ENCODE measurements around the gene ADAM10. TPM values are rescaled to one million over a fixed set of nuclear protein-coding genes. Genes with fewer than 3 reads are reported as not detected.
A peak's percentile ranks its signal among the peaks of the same experiment; 100 is the strongest.

The ADAM10 gene
- total and polyA plus RNA-seq, 8 donors, result 5.8 to 159 (median 17.2) TPM

DNA sequence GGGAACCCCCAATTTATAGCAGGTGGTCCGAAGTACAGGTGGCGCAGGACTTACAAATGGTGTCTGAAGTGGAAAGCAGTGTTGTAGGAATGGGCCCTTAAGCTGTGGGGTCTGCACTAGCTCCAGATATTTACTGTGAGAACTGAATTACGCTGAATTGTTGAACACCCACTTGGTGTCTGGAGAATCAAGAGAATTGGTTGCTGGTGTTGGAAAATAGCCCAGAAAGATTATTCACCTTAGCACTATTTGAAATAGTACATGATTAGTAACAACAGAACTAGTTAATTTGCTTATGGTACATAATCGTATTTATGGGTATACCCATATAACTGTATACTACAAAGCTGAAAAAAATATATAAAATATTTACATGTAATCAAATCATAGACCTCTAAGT is 64.8 kb downstream of the ADAM10 start:
- H3K27ac ChIP-seq, result no peak overlapping the region
- peaks cover 0 to 3% (median 0%) of the 10 kb centered on the region in 4 donors for H3K36me3 ChIP-seq
- TF ChIP-seq POLR2A (IDR thresholded peaks at IDR 0.05), result no peak
- TF ChIP-seq POLR2AphosphoS5 (IDR thresholded peaks at IDR 0.05), result no peak
- TF ChIP-seq, protein P1, sequence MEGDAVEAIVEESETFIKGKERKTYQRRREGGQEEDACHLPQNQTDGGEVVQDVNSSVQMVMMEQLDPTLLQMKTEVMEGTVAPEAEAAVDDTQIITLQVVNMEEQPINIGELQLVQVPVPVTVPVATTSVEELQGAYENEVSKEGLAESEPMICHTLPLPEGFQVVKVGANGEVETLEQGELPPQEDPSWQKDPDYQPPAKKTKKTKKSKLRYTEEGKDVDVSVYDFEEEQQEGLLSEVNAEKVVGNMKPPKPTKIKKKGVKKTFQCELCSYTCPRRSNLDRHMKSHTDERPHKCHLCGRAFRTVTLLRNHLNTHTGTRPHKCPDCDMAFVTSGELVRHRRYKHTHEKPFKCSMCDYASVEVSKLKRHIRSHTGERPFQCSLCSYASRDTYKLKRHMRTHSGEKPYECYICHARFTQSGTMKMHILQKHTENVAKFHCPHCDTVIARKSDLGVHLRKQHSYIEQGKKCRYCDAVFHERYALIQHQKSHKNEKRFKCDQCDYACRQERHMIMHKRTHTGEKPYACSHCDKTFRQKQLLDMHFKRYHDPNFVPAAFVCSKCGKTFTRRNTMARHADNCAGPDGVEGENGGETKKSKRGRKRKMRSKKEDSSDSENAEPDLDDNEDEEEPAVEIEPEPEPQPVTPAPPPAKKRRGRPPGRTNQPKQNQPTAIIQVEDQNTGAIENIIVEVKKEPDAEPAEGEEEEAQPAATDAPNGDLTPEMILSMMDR (IDR thresholded peaks at IDR 0.05), result no peak
- TF ChIP-seq EP300 (IDR thresholded peaks at IDR 0.05), result no peak
- intact Hi-C loops (cut with DNase I; ENCODE audit: low total_unique reads), result no loop called here
- no peak for DNase-seq
- H3K27me3 ChIP-seq, result no peaks in the 10 kb centered on the region
- no peaks in the 10 kb centered on the region for H3K9me3 ChIP-seq
- WGBS, 5 donors, result 91 to 94% (median 92%) methylated on average over 4 of the region's 4 CpGs
- peaks cover 0 to 8% (median 4%) of the 10 kb centered on the region in 4 donors for H3K4me1 ChIP-seq
- H3K4me3 ChIP-seq, result no peak overlapping the region

DNA sequence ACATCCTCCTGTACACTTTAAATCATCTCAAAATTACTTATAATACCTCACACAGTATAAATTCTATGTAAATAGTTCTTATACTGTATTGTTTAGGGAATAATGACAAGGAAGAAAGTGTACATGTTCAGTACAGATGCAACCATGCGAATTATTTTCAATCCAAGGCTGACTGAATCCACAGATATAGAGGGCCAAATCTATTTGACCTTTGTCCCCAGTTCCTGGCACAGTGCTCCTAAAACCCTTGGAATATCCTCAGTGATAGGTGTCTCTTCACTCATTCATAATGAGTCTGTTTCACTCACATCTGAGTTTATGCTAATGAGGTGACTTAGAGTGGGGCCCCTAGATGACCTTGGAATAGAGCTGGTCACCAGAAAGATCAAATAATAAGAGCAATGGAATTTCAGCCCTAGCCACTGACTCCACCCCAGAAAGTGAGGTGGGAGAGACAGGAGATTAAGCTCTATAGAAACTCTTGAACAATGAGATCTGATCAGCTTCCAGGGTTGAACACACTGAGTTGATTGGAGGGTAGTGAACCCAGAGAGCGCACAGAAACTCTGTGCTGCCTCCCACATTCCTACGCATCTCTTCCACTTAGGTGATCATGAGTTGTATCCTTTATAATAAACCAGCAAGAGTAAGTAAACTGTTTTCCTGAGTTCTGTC is 65.3 kb downstream of the ADAM10 start:
- 91 to 94% (median 93%) methylated on average over 3 of the region's 3 CpGs for WGBS, 5 donors
- intact Hi-C loops (cut with DNase I; ENCODE audit: low total_unique reads), result no loop called here
- Histone ChIP-seq H3K36me3 (peaks cover 0 to 8% (median 2%) of the 10 kb centered on the region in 4 donors), H3K4me3 (no peak overlapping the region), H3K4me1 (peaks cover 0 to 8% (median 4%) of the 10 kb centered on the region in 4 donors), H3K9me3 (no peaks in the 10 kb centered on the region), H3K27ac (no peak overlapping the region), H3K27me3 (no peaks in the 10 kb centered on the region)
- TF ChIP-seq, protein P1 (IDR thresholded peaks at IDR 0.05), result no peak
- TF ChIP-seq POLR2AphosphoS5 (IDR thresholded peaks at IDR 0.05) (no peak), EP300 (IDR thresholded peaks at IDR 0.05) (no peak), POLR2A (IDR thresholded peaks at IDR 0.05) (no peak)
- peak in 1 of 2 donors; percentile 11 for DNase-seq

DNA sequence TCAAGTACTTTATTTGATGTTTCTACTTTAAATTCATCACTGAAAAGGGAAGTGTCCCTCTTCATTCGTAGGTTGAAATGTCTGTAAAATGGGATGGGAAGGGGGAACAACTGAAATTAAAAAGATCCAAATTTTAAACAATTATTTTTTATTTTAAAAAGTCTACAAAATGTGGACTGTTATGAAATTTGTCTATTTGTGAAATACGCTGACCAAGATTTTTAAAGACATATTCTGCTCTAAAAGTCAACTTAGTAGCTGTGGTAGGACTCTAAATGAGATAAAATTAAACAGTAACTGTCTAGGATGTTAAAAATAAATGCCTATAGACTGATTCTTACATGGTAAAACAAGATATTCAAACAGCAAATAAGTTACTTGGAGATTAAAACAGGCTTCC is 67.3 kb downstream of the ADAM10 start:
- intact Hi-C loops (cut with DNase I; ENCODE audit: low total_unique reads), result no loop called here
- no peak for TF ChIP-seq POLR2AphosphoS5 (IDR thresholded peaks at IDR 0.05)
- no peak for TF ChIP-seq EP300 (IDR thresholded peaks at IDR 0.05)
- TF ChIP-seq POLR2A (IDR thresholded peaks at IDR 0.05), result no peak
- TF ChIP-seq, protein P1 (IDR thresholded peaks at IDR 0.05), result no peak
- H3K4me3 ChIP-seq, result no peak overlapping the region
- H3K9me3 ChIP-seq, result no peaks in the 10 kb centered on the region
- H3K27me3 ChIP-seq, result no peaks in the 10 kb centered on the region
- WGBS, 5 donors, result 86 to 97% (median 93%) methylated on average over 2 of the region's 2 CpGs
- H3K4me1 ChIP-seq, result peaks cover 4 to 14% (median 5%) of the 10 kb centered on the region in 4 donors
- DNase-seq, result no peak
- H3K36me3 ChIP-seq, result peaks cover 0 to 8% (median 2%) of the 10 kb centered on the region in 4 donors
- H3K27ac ChIP-seq, result no peak overlapping the region

DNA sequence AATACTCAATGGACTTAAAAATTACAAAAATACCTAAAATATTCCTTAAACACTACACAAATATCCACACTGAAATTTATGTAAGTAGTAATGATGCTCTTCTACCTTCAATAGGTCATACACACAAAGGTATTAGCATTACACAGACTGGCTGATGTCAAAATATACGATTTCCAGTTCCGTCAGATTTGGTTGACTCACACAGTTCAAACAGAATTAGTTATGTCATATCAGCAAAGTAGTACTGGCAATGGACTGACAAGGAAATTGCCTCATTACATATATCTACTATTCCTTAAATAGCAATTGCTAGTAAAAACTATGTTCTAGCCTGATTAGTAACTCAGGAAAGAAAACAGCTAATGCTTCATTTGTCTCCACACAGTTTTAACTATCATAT is 70.8 kb downstream of the ADAM10 start:
- intact Hi-C loops (cut with DNase I; ENCODE audit: low total_unique reads), result no loop called here
- Histone ChIP-seq H3K36me3 (peaks cover 0 to 13% (median 9%) of the 10 kb centered on the region in 4 donors), H3K4me3 (no peak overlapping the region), H3K27me3 (no peaks in the 10 kb centered on the region), H3K9me3 (no peaks in the 10 kb centered on the region), H3K27ac (no peak overlapping the region), H3K4me1 (peaks cover 0 to 7% (median 5%) of the 10 kb centered on the region in 4 donors)
- 29 to 61% (median 60%) methylated on average over 2 of the region's 2 CpGs for WGBS, 5 donors
- peak in 1 of 2 donors; percentile 51 for DNase-seq
- TF ChIP-seq POLR2AphosphoS5 (IDR thresholded peaks at IDR 0.05) (no peak), POLR2A (IDR thresholded peaks at IDR 0.05) (no peak), EP300 (IDR thresholded peaks at IDR 0.05) (no peak)
- TF ChIP-seq, protein P1 (IDR thresholded peaks at IDR 0.05), result no peak

All from stomach (tissue), 9 donors.